Colonic mucosa (tissue), 4 donors: ENCODE results near the gene ZNF136. TPM values are rescaled to one million over a fixed set of nuclear protein-coding genes. Genes with fewer than 3 reads are reported as not detected.

Source experiments
- DNase-seq: peaks from one replicate; pipeline ENCODE4 v3.0.0-alpha.2; 2020
- H3K27ac ChIP-seq: fragments of 200-600 bp; one replicate; pipeline ENCODE4 v1.8.0; 2021
- H3K27me3 ChIP-seq: fragments of 200-600 bp; one replicate; pipeline ENCODE4 v1.8.0; 2021
- H3K36me3 ChIP-seq: fragments of 200-600 bp; one replicate; pipeline ENCODE4 v1.8.0; 2021
- H3K4me1 ChIP-seq: fragments of 200-600 bp; one replicate; pipeline ENCODE4 v1.8.0; 2021; ENCODE audit warnings: mild to moderate bottlenecking
- H3K4me3 ChIP-seq: fragments of 200-600 bp; one replicate; pipeline ENCODE4 v1.8.0; 2021
- H3K9ac ChIP-seq, 2 donors: one replicate each; pipeline ENCODE4 v1.7.0; 2013; ENCODE audit warnings: control low read depth in 2 of 2, low read depth in 2 of 2, low read length in 2 of 2
- H3K9me3 ChIP-seq: fragments of 200-600 bp; one replicate; pipeline ENCODE4 v1.8.0; 2021
- CTCF ChIP-seq: fragments of 200-600 bp; IDR thresholded peaks from one replicate; pipeline ENCODE4 v1.8.0; 2022; ENCODE audit warnings: antibody characterized with exemption, mild to moderate bottlenecking
- intact Hi-C: fragments of 100-400 bp; cut with DNase I; formaldehyde crosslinking; loops from one replicate; pipeline ENCODE4 v1.14.1; 2022
- total RNA-seq, 2 donors: library from RNA; stranded (reverse); fragmentation: NEBNext Ultra II Directional in 1 of 2; extraction: Animal tissue kit (Norgen Biotek cat#: 25700) in 1 of 2; gene quantifications; one replicate each; pipeline ENCODE4 v1.2.1, GENCODE V29; 2021
- donor health status: healthy.
- donor health status: DM: no; HTN: no; CAD: no.
- donor health status: DM: no; HTN: no; CAD: no.

ZNF136 gene
- 1 to 10 TPM; 4.6 to 7.1 TPM for total RNA-seq

- peak within 1 kb of the TSS; percentile 97 for H3K4me3 ChIP-seq
- no peaks in the 10 kb centered on the region for H3K27me3 ChIP-seq
- peak within 1 kb of the TSS; percentile 95 for H3K27ac ChIP-seq
- peak; percentile 97 for DNase-seq
- H3K36me3 ChIP-seq = no peaks in the 10 kb centered on the region
- TF ChIP-seq CTCF = no peak
- H3K4me1 ChIP-seq = no peaks in the 10 kb centered on the region
- peak within 1 kb of the TSS; percentile 92 to 98 for H3K9ac ChIP-seq
- intact Hi-C loops = no loop called here
- no peaks in the 10 kb centered on the region for H3K9me3 ChIP-seq
Observed at GRCh38 chr19:12162882-12163806, at the start of gene ZNF136. Gene ZNF136 (plus strand): TSS chr19:12163096. CDS start chr19:12163204, 108 bp downstream.

- H3K4me1 ChIP-seq = no peaks in the 10 kb centered on the region
- no peak for DNase-seq
- H3K9ac ChIP-seq = no peak overlapping the region
- no peak overlapping the region for H3K4me3 ChIP-seq
- TF ChIP-seq CTCF = no peak
- H3K9me3 ChIP-seq = no peaks in the 10 kb centered on the region
- intact Hi-C loops = no loop called here
- H3K27ac ChIP-seq = no peak overlapping the region
- no peaks in the 10 kb centered on the region for H3K27me3 ChIP-seq
- no peaks in the 10 kb centered on the region for H3K36me3 ChIP-seq
Observed at GRCh38 chr19:12113121-12113520, 49.8 kb upstream of the ZNF136 start.

GRCh38 chr19:12117201-12117970, 45.5 kb upstream of the ZNF136 start:
- Histone ChIP-seq H3K27me3 (no peaks in the 10 kb centered on the region), H3K27ac (no peak overlapping the region), H3K4me1 (no peaks in the 10 kb centered on the region), H3K4me3 (no peak overlapping the region), H3K36me3 (no peaks in the 10 kb centered on the region), H3K9me3 (no peaks in the 10 kb centered on the region), H3K9ac (no peak overlapping the region)
- intact Hi-C loops = no loop called here
- no peak for TF ChIP-seq CTCF
- no peak for DNase-seq

GRCh38 chr19:12126707-12127106, 36.2 kb upstream of the ZNF136 start:
- no peak overlapping the region for H3K4me3 ChIP-seq
- H3K9me3 ChIP-seq = no peaks in the 10 kb centered on the region
- TF ChIP-seq CTCF = peak; percentile 20
- no peaks in the 10 kb centered on the region for H3K27me3 ChIP-seq
- no peak overlapping the region for H3K27ac ChIP-seq
- no peaks in the 10 kb centered on the region for H3K36me3 ChIP-seq
- intact Hi-C loops = no loop called here
- H3K4me1 ChIP-seq = no peaks in the 10 kb centered on the region
- DNase-seq = peak; percentile 26
- H3K9ac ChIP-seq = no peak overlapping the region

GRCh38 chr19:12133069-12133468, 29.8 kb upstream of the ZNF136 start:
- intact Hi-C loops = no loop called here
- Histone ChIP-seq H3K4me1 (no peaks in the 10 kb centered on the region), H3K9ac (no peak overlapping the region), H3K27me3 (no peaks in the 10 kb centered on the region), H3K9me3 (peaks cover 16% of the 10 kb centered on the region), H3K4me3 (no peak overlapping the region), H3K27ac (no peak overlapping the region), H3K36me3 (peaks cover 28% of the 10 kb centered on the region)
- DNase-seq = no peak
- no peak for TF ChIP-seq CTCF
